ENCODE data around the gene LCP2. TPM values are rescaled to one million over a fixed set of nuclear protein-coding genes. Genes with fewer than 3 reads are reported as not detected.
A peak's percentile ranks its signal among the peaks of the same experiment; 100 is the strongest.

LCP2 gene
- total and polyA plus RNA-seq, 2 donors (not counting 1 experiment from before 2014, with no cell fraction given), result 11.7 to 13.9 TPM

- Histone ChIP-seq H3K36me3 (replicated peaks in 1 of 2; ENCODE audit: control extremely low read depth in 1 of 2, control insufficient read depth in 1 of 2, extremely low read depth in 1 of 2, insufficient read depth in 2 of 2, low read length in 1 of 2) (peaks cover 1 to 10% of the 10 kb centered on the region in 2 experiments), H3K4me1 (ENCODE audit: control insufficient read depth in 2 of 2, insufficient read depth in 2 of 2, low read length in 2 of 2) (peaks cover 0 to 4% of the 10 kb centered on the region in 2 donors), H3K27me3 (replicated peaks in 1 of 4; ENCODE audit: control extremely low read depth in 1 of 4, control insufficient read depth in 3 of 4, insufficient read depth in 4 of 4, low read length in 3 of 4) (no peaks in the 10 kb centered on the region), H3K79me2 (ENCODE audit: control insufficient read depth, insufficient read depth, low read length) (no peaks in the 10 kb centered on the region), H3K27ac (ENCODE audit: low read length in 2 of 2) (no peak overlapping the region), H3K9me3 (ENCODE audit: control extremely low read depth in 1 of 3, control insufficient read depth in 2 of 3, insufficient read depth in 1 of 3, low read length in 2 of 3) (no peaks in the 10 kb centered on the region), H4K20me1 (ENCODE audit: control insufficient read depth, insufficient read depth, low read length, poor library complexity, severe bottlenecking) (no peaks in the 10 kb centered on the region), H3K4me3 (ENCODE audit: control extremely low read depth in 1 of 5, extremely low read depth in 1 of 5, insufficient read depth in 1 of 5, low read depth in 2 of 5, low read length in 4 of 5) (no peak overlapping the region), H3K9ac (ENCODE audit: low read length) (no peak overlapping the region), H2AFZ (ENCODE audit: insufficient read depth, low read depth, low read length, poor library complexity, severe bottlenecking) (no peak overlapping the region), H3K4me2 (replicated peaks; ENCODE audit: low read depth, low read length, poor library complexity, severe bottlenecking) (no peak overlapping the region)
- intact Hi-C loops (cut with micrococcal nuclease), result no loop called here
- no peak for ATAC-seq (ENCODE audit: low read depth)
- TF ChIP-seq CTCF (IDR thresholded peaks at IDR 0.05) (no peak), EZH2 (IDR thresholded peaks at IDR 0.05; ENCODE audit: borderline replicate concordance, insufficient read depth, low read depth, low read length, poor library complexity, severe bottlenecking) (no peak)
- ChIA-PET POLR2A (no interaction called here), CTCF (interaction anchor here (0.6 to 1.0 kb wide), 2 partner anchors 17 to 20 kb away, joined by 3 read pairs; no protein-coding TSS in a partner anchor)
- H3K9me3 Mint-ChIP-seq (ENCODE audit: insufficient read depth), result no peaks in the 10 kb centered on the region
- H3K4me1 Mint-ChIP-seq, result peaks cover 11% of the 10 kb centered on the region
- no peak for DNase-seq
- H3K27me3 Mint-ChIP-seq, result no peaks in the 10 kb centered on the region
- no peak overlapping the region for H3K4me3 Mint-ChIP-seq
- no CpG with 5 or more reads among the region's 1 CpG for WGBS (ENCODE audit: insufficient coverage)
- H3K27ac Mint-ChIP-seq, result no peak overlapping the region
These were observed 41.0 kb downstream of the LCP2 start for GRCh38 chr5:170256571-170256970.

- WGBS (ENCODE audit: insufficient coverage), result 58% methylated on average over 7 of the region's 8 CpGs
- no peak for TF ChIP-seq EZH2 (IDR thresholded peaks at IDR 0.05; ENCODE audit: borderline replicate concordance, insufficient read depth, low read depth, low read length, poor library complexity, severe bottlenecking)
- TF ChIP-seq CTCF (IDR thresholded peaks at IDR 0.05), result no peak
- no peak overlapping the region for H3K4me3 ChIP-seq (ENCODE audit: control extremely low read depth in 1 of 5, extremely low read depth in 1 of 5, insufficient read depth in 1 of 5, low read depth in 2 of 5, low read length in 4 of 5)
- no peaks in the 10 kb centered on the region for H4K20me1 ChIP-seq (ENCODE audit: control insufficient read depth, insufficient read depth, low read length, poor library complexity, severe bottlenecking)
- no peaks in the 10 kb centered on the region for H3K9me3 ChIP-seq (ENCODE audit: control extremely low read depth in 1 of 3, control insufficient read depth in 2 of 3, insufficient read depth in 1 of 3, low read length in 2 of 3)
- Mint-ChIP-seq H3K9me3 (ENCODE audit: insufficient read depth) (no peaks in the 10 kb centered on the region), H3K27me3 (no peaks in the 10 kb centered on the region), H3K4me3 (no peak overlapping the region), H3K27ac (no peak overlapping the region), H3K4me1 (peaks cover 13% of the 10 kb centered on the region)
- DNase-seq (peak; percentile 50), ATAC-seq (ENCODE audit: low read depth) (peak; percentile 89)
- no peak overlapping the region for H3K9ac ChIP-seq (ENCODE audit: low read length)
- ChIA-PET POLR2A (no interaction called here), CTCF (no interaction called here)
- H3K4me2 ChIP-seq (replicated peaks; ENCODE audit: low read depth, low read length, poor library complexity, severe bottlenecking), result no peak overlapping the region
- no peak overlapping the region for H2AFZ ChIP-seq (ENCODE audit: insufficient read depth, low read depth, low read length, poor library complexity, severe bottlenecking)
- H3K79me2 ChIP-seq (ENCODE audit: control insufficient read depth, insufficient read depth, low read length), result no peaks in the 10 kb centered on the region
- H3K4me1 ChIP-seq (ENCODE audit: control insufficient read depth in 2 of 2, insufficient read depth in 2 of 2, low read length in 2 of 2), result peaks cover 0 to 4% of the 10 kb centered on the region in 2 donors
- peaks cover 3 to 8% of the 10 kb centered on the region in 2 experiments for H3K36me3 ChIP-seq (replicated peaks in 1 of 2; ENCODE audit: control extremely low read depth in 1 of 2, control insufficient read depth in 1 of 2, extremely low read depth in 1 of 2, insufficient read depth in 2 of 2, low read length in 1 of 2)
- H3K27me3 ChIP-seq (replicated peaks in 1 of 4; ENCODE audit: control extremely low read depth in 1 of 4, control insufficient read depth in 3 of 4, insufficient read depth in 4 of 4, low read length in 3 of 4), result no peaks in the 10 kb centered on the region
- no peak overlapping the region for H3K27ac ChIP-seq (ENCODE audit: low read length in 2 of 2)
- intact Hi-C loops (cut with micrococcal nuclease), result no loop called here
These were observed 43.5 kb downstream of the LCP2 start for GRCh38 chr5:170254056-170254455.

All from B cell (primary cell).